Measurements from ENCODE around the gene DCAF11.

Gene DCAF11

DNA sequence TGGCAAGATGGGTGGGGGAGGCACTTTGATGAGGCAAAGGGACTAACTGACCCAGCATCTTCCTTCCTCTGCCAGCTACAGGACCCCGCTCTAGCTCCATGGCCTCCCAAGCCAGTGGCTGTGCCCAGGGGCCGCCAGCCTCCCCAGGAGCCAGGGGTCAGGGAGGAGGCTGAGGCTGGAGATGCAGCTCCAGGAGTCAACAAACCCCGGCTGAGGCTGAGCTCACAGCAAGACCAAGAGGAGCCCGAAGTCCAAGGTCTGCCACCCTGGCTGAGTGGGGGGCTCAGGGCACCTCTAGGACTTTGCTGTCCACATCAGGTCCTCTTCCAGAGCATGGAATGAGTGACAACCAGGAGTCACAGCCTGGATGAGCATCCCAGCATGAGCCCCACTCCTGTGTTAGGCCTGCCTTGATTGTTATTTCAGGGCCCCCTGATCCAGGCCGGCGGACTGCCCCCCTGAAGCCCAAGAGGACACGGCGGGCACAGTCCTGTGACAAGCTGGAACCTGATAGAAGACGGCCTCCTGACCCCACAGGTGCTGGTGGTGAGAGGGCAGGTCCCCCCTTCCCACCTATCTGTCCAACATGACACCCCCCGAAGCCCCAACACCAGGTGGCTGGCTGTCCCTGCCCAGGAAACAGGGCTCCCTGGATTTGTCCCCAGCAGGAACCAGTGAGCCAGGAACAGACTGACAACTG is 45.7 kb upstream of the DCAF11 start:
- no peak overlapping the region for H3K4me3 ChIP-seq (ENCODE audit: low read depth, low read length)
- TF ChIP-seq, protein P1, sequence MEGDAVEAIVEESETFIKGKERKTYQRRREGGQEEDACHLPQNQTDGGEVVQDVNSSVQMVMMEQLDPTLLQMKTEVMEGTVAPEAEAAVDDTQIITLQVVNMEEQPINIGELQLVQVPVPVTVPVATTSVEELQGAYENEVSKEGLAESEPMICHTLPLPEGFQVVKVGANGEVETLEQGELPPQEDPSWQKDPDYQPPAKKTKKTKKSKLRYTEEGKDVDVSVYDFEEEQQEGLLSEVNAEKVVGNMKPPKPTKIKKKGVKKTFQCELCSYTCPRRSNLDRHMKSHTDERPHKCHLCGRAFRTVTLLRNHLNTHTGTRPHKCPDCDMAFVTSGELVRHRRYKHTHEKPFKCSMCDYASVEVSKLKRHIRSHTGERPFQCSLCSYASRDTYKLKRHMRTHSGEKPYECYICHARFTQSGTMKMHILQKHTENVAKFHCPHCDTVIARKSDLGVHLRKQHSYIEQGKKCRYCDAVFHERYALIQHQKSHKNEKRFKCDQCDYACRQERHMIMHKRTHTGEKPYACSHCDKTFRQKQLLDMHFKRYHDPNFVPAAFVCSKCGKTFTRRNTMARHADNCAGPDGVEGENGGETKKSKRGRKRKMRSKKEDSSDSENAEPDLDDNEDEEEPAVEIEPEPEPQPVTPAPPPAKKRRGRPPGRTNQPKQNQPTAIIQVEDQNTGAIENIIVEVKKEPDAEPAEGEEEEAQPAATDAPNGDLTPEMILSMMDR (IDR thresholded peaks at IDR 0.05; ENCODE audit: low read depth, low read length), result no peak
- in situ Hi-C loops (cut with HindIII; ENCODE audit: low sequenced_read_pairs), result no loop called here
- no peak for DNase-seq (ENCODE audit: low read depth, low spot score)

DNA sequence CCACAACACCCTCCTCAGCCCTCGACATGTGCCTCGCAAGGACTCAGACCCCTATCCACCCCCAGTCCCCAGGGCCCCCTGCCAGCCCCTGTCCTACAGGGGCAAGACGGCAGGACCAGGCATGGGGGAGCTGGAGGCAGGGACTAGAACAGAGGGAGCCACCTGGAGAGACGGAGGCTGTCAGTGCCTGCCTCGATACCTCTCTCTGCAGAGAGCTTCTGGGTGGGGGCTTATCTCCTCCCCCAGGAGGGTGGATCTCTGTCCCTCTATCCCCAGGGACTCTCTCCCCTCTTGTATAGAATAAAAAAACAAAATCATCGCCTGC is 45.2 kb upstream of the DCAF11 start:
- TF ChIP-seq, protein P1 (IDR thresholded peaks at IDR 0.05; ENCODE audit: low read depth, low read length), result no peak
- H3K4me3 ChIP-seq (ENCODE audit: low read depth, low read length), result no peak overlapping the region
- no peak for DNase-seq (ENCODE audit: low read depth, low spot score)
- in situ Hi-C loops (cut with HindIII; ENCODE audit: low sequenced_read_pairs), result no loop called here

DNA sequence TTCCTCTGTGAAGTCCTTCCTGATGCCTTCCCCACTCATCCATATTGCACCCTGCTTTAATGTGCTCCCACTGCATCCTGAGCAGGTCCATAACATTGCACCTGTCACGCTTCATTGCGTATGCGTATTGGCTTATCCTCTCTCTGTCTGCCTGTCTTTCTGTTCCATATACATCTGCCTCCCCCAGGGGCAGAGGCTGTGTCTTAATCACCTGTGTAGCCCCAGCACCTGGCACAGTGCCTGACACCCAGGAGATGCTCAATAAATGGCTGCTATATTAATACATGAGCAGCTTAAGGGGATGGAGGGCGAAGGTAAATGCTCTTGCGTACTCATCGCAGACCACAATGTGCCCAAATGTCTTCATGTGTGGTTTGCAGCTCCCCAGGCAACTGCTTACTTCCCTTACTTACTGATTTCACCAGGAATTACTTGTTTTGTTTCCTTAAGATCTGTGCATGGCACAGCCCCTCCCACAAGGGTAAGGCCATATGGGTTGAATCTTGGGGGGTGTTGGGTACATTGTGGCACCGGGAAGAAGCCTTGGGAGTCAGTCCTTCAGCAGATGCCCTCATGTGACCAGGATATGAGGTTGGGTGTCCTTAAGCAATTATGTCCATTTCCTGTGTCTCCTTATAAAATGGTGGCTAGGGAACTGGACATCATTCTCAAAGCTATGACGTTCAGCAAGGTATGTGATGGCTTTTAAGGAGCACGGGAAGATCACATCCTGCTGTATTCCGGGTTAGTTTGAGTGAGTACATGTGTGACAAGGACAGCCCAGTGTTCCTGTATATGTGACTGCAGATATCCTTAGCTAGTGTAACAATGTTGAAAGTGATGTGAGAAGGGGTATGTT is 44.1 kb upstream of the DCAF11 start:
- in situ Hi-C loops (cut with HindIII; ENCODE audit: low sequenced_read_pairs), result no loop called here
- DNase-seq (ENCODE audit: low read depth, low spot score), result no peak
- TF ChIP-seq, protein P1 (IDR thresholded peaks at IDR 0.05; ENCODE audit: low read depth, low read length), result no peak
- no peak overlapping the region for H3K4me3 ChIP-seq (ENCODE audit: low read depth, low read length)

DNA sequence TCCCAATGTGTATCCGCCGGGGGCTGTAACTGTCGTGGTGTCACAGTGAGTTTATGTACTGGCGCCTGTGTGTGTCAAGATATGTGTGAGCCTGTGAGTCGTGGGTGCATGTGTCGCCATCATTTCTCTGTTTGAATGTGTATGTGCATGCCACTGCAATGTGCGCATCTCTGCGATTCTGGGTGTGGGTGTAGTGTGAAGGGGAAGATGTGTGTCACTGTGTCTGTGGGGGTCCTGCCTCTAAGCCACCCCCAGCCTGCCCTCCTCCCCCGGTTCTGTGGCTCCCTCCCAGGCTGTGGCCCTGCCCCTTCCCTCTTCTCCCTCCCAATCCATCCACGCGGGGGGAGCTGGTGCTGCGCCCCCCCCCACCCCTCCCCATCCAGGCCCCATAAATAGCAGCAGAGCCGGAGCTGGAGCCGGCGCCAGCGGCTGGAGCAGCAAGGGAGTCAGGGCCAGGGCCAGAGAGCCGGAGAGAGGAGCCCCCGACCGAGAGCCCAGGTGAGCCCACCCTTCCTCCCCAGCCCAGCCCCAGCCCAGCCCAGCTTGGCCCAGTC is 43.4 kb upstream of the DCAF11 start, which contains the start of gene CPNE6:
CPNE6 (plus strand) TSS at position 419 of the 554 bp plus-strand sequence. CDS start 1,375 bp downstream, outside the sequence.
- H3K4me3 ChIP-seq (ENCODE audit: low read depth, low read length), result no peak within 1 kb of the TSS
- DNase-seq (ENCODE audit: low read depth, low spot score), result no peak
- TF ChIP-seq, protein P1 (IDR thresholded peaks at IDR 0.05; ENCODE audit: low read depth, low read length), result no peak
- in situ Hi-C loops (cut with HindIII; ENCODE audit: low sequenced_read_pairs), result no loop called here

DNA sequence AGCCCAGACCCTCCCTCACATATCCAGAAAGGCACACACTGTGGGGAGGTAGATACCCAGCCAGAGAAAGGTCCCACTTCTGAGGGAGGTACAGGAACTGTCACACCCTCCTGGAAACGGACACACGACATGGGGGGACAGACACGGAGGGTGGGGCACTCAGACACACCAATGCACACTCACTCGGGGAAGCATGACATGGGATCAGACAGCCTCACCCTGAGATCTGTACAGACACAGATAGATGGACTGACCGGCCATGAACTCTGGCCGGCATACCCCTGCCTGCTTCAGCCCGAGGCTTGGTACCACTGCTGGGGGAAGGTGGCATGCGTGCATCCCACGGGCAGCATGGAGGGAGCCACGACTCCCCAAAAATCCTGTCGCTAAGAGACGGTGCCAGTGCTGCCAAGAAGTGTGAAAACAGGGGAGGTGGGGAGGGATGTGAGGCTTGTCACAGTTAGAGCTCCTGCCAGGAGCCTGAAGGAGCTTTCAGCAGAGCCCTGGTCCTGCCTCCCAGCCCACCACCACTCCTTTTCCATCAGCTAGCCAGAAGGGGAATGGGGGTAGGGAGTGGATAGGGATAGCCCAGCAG is 42.6 kb upstream of the DCAF11 start:
- no peak overlapping the region for H3K4me3 ChIP-seq (ENCODE audit: low read depth, low read length)
- TF ChIP-seq, protein P1 (IDR thresholded peaks at IDR 0.05; ENCODE audit: low read depth, low read length), result no peak
- in situ Hi-C loops (cut with HindIII; ENCODE audit: low sequenced_read_pairs), result no loop called here
- DNase-seq (ENCODE audit: low read depth, low spot score), result no peak

DNA sequence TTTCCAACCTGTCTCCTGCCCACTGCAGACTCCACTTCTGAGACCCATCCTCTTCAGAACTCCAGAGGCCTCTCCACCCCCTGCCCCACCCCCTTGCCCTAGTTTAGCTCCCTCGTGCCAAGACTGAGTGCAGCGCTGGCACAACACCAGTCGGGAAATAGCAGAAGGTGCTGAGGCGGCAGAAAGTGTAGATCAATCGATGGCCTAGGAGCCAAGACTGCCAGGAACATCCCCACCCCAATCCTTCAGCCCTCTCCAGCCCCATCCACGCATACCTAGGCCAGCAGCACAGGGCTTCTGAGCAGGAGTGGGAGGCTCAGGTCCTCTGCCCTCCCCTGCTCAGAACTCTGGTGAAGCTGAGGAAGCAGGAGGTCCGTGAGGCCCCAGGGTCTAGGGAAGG is 42.1 kb upstream of the DCAF11 start:
- no peak overlapping the region for H3K4me3 ChIP-seq (ENCODE audit: low read depth, low read length)
- in situ Hi-C loops (cut with HindIII; ENCODE audit: low sequenced_read_pairs), result no loop called here
- TF ChIP-seq, protein P1 (IDR thresholded peaks at IDR 0.05; ENCODE audit: low read depth, low read length), result no peak
- DNase-seq (ENCODE audit: low read depth, low spot score), result no peak

Measured in astrocyte of the spinal cord (primary cell).